ENCODE measurements around the gene IL10.
A peak's percentile ranks its signal among the peaks of the same experiment; 100 is the strongest.

Gene IL10

DNA sequence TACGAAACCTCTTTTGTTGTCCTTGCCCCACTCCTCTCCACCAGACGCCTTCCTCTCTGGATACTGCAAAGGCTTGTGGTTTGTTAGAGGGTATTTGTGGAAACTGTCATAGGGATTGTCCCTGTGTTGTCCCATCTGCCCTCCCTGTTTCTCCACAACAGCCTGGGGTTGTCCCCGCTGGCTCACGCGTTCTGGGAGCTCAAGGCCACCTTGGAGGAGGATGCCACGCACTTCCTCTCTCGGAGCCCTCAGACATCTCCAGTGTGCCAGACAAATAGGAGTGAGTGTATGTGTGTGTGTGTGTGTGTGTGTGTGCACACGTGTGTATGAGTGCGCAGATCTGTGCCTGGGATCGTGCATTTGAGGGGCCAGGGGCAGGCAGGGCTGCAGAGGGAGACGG lies 39.3 kb downstream of the IL10 start:
- no peak for DNase-seq

DNA sequence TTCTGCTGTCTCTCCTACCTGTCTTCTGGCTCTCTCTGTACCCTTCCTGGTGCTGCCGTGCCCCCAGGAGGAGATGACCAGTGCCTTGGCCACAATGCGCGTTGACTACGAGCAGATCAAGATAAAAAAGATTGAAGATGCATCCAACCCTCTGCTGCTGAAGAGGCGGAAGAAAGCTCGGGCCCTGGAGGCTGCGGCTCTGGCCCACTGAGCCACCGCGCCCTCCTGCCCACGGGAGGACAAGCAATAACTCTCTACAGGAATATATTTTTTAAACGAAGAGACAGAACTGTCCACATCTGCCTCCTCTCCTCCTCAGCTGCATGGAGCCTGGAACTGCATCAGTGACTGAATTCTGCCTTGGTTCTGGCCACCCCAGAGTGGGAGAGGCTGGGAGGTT lies 39.8 kb downstream of the IL10 start:
- no peak for DNase-seq

GRCh38 chr1:206729507-206729906 lies 42.8 kb downstream of the IL10 start:
- no peak for DNase-seq

GRCh38 chr1:206729050-206729449 lies 43.2 kb downstream of the IL10 start:
- no peak for DNase-seq

- no peak for DNase-seq
Measured at GRCh38 chr1:206728697-206728987, 43.7 kb downstream of the IL10 start.

GRCh38 chr1:206727981-206728696 lies 44.2 kb downstream of the IL10 start:
- DNase-seq = no peak

DNA sequence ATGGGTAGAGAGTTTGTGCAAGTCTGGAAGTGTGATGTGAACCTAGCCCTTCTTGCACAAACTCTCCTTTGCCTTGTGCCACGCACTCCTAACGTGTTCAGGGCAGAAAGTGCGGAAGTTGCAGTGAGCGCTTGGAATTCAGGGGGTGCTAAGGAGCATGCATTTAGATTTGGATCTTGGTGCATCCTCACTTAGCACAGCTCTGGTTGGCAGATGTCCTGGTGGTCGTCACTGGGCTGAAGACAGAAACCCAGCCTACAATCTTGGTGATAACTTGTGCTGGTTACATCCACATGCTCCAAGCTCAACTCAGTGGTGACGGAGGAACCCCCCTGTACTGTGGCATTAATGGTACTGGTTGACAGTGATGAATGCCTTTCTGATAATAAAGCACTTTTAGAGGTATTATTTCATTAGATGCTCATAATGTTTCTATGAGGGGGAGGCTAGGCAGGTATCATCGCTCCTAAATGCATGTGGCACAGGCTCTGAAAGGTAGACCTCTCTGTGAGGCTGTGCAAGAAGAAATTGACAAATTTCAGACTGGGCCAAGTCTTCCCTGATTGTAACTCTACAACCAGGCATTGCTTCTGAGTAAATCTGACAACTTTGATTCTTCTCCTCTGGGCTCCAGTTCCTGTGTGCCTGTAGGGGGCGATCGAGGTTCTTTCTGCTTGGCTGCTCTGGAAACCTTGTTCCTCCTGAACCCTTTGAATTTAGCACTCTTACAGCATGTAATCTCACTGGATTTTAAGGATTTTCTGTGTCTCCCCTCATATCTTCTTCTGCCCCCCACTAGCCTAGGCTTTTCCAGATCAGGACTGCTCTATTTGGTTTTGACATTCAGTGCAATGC lies 47.0 kb downstream of the IL10 start:
- DNase-seq = peak in 2 of 3 experiments; percentile 29 to 51

DNA sequence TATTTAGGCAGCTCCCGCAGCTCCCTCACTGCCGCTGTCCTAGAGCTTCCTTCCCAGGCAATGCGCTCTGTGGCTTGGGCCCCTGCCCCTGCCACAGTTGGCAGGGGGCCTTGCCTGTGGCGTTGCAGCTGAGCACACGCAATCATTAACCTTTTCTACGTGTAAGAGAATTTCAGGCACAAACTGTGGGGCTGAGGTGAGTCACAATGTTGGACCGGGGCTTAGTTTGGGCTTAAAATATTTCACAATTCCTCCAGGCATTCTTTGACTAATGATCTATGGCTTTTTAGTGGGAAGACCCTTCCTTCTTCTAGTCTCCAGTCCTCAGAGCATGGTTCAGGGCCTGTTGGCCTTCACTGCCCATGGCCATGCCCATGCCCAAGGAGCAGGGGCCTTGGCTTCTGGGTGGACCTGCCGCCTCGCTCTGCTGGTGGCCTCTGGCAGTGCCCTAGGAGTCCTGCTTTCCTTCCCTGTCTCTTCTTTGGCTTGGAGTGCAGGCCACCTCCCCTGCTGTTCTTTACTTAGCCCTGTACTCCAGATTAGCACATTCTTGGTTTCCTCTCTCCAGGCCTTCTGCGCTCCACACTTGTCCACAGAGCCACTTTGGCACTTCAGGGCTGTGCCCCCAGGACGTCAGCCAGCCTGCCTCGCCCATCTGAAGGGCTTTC lies 48.4 kb downstream of the IL10 start:
- no peak for DNase-seq

- DNase-seq = no peak
Measured at GRCh38 chr1:206723462-206723804, 48.9 kb downstream of the IL10 start.

DNA sequence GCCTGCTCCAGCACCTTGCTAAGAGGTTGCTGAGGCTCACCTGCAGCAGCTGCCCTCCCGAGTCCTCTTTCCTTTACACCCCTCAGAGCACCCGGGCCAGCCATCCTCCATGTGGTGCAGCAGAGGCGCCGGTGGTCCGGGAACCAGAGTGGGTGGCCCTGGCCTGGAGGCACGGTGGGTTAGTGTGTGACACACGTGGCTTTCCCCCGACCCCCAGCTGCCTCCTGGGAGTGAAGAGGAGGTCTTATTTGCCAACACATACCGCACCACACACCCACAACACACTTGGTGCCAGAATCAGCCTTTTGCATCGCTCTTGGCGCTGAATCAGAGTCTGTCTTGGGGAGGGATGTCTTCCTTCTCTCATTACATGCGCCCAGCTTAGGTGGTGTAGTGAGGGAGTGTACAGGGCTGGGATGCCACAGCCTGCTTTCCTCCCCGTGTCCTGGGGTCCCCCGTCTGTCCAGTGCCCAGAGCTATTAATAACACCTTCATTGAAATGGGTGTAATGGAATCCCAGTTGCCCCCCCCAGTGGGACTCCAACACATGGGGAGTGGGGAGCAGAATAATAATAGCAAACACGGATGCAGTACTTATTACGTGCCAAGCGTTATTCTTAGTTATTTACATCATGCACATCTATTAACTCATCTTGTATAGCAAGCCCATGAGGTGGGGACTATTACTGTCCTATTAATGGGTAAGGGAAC lies 49.4 kb downstream of the IL10 start:
- no peak for DNase-seq

GRCh38 chr1:206721454-206721853 lies 50.8 kb downstream of the IL10 start:
- no peak for DNase-seq

DNA sequence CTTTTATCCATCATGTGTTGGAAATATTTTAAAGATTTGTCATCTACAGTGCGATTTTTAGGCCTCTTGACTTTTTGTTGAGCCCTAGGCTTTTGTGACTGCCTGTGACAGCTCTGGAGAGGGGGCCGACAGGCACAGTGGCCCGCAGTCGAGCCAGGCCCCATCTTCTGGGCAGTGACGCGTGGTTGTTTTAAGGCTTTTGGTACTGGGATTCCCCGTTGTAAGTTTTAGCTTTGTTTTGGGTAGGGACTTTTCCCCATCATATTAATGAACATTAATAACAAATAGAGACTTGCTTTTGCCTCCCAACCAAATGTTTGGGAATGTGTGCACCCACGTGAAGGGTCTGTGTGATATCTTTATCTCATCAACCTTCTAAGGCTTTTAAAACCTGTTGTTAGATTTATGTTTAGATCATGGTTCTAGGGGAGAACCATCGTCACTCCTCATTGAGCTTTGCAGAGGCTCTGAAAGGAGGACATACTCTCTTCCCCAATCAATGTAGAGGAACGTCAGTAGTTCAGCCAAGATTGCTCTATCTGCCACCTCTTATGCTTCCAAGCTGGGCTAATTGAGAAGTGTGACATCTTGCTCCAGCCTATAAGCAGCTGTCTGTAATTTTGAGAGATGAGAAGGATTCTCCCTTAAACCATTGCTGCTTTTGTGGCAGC lies 53.0 kb downstream of the IL10 start:
- no peak for DNase-seq

- no peak for DNase-seq
Measured at GRCh38 chr1:206717674-206717989, 54.7 kb downstream of the IL10 start.

Measured in NCI-H1417 (cell line).